Measurements from ENCODE around the gene ORMDL1.
A peak's percentile ranks its signal among the peaks of the same experiment; 100 is the strongest.
"Not testable (repeated sequence)": the region's sequence is repeated elsewhere in the genome, so short reads cannot be mapped to it uniquely, and the experiment has no call there.

Gene ORMDL1

GRCh38 chr2:189763908-189764661 lies 20.1 kb downstream of the ORMDL1 start (continued):
- TF ChIP-seq ZFP3 (CRISPR knock-in tag; IDR thresholded peaks at IDR 0.05) (no peak), ZNF8 (CRISPR knock-in tag; IDR thresholded peaks at IDR 0.05) (no peak), ZNF565 (CRISPR knock-in tag; conservative IDR thresholded peaks at IDR 0.05; ENCODE audit: low read depth) (no peak), ZFP30 (CRISPR knock-in tag; IDR thresholded peaks at IDR 0.05) (no peak), BACH2 (CRISPR knock-in tag; IDR thresholded peaks at IDR 0.05; ENCODE audit: borderline replicate concordance) (no peak)

DNA sequence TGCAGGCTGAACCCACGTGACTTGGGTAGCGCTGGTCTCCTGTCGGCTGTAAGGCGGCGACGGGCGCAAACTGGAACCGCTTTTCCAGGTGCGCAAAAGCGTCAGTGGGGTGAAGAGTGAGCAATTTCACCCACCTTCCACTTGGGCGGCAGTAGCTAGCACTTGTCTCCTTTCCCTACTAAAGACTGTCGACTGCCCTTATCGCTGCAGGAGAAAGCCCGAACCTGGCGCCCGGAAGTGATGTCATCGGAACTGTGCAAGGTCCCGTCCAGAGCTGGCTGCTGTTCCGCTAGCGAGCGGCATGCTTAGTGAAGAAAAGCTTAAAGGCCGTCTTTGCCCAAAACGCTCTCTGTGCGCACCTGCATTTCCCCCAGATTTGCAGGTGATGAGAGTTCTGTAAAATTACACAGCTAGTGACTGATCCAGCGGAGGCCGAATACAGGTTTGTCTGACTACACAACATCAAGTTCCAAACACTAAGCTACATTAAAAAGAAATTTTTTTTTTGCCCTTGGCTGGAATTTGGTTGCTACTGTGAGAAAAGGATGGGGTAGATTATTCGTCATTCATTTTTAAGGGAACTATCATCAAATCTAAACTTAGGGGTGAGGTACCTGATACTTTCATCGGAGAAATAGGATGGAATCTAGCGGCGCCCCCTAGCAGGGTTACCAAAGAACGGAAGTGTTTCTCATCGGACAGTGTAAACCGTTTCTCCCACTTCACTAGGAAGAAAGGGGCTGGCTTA lies 21.4 kb downstream of the ORMDL1 start, which contains the start of gene OSGEPL1:
TSS of gene OSGEPL1 (minus strand) at position 242 of the 748 bp plus-strand sequence. CDS start 1,152 bp downstream, outside the sequence.
- TF ChIP-seq TSHZ2 (CRISPR knock-in tag; IDR thresholded peaks at IDR 0.05): 0 out of 2 replicates have a peak, but pooled peaks have one; percentile 14
- TF ChIP-seq TCF4 (CRISPR knock-in tag; IDR thresholded peaks at IDR 0.05; ENCODE audit: borderline replicate concordance): no peak
- TF ChIP-seq CREB5 (CRISPR knock-in tag; IDR thresholded peaks at IDR 0.05; ENCODE audit: low read depth): peak; percentile 8; the same call in 1 of the 2 replicates
- peak; percentile 96 for ATAC-seq

DNA sequence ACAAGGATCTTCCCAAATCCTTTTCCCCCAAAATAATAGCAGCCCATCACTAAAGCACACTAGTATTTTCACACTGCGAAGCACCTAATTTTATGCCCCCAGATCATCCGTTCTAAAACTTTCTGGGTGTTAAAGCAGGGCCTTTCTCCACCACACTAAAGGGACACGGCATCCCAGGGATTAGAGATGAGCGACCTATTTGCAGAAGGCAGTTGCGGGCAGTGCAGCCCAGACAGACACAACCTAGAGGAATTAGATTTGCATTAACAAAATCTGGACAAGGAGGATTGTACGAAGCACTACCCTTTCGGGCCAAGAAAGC lies 21.9 kb downstream of the ORMDL1 start:
- TF ChIP-seq ZFP30 (CRISPR knock-in tag; IDR thresholded peaks at IDR 0.05) (no peak), ZNF565 (CRISPR knock-in tag; conservative IDR thresholded peaks at IDR 0.05; ENCODE audit: low read depth) (no peak), OSR1 (CRISPR knock-in tag; IDR thresholded peaks at IDR 0.05) (no peak), PPARA (CRISPR knock-in tag; IDR thresholded peaks at IDR 0.05; ENCODE audit: borderline replicate concordance) (no peak), GLIS3 (CRISPR knock-in tag; IDR thresholded peaks at IDR 0.05) (no peak), BACH2 (CRISPR knock-in tag; IDR thresholded peaks at IDR 0.05; ENCODE audit: borderline replicate concordance) (no peak), ZNF70 (CRISPR knock-in tag; IDR thresholded peaks at IDR 0.05) (no peak), ZFP3 (CRISPR knock-in tag; IDR thresholded peaks at IDR 0.05) (no peak), CSDC2 (CRISPR knock-in tag; IDR thresholded peaks at IDR 0.05) (no peak), SNAI2 (CRISPR knock-in tag; IDR thresholded peaks at IDR 0.05) (no peak), ZNF8 (CRISPR knock-in tag; IDR thresholded peaks at IDR 0.05) (no peak), TOX (CRISPR knock-in tag; IDR thresholded peaks at IDR 0.05; ENCODE audit: borderline replicate concordance) (no peak)
- TF ChIP-seq, protein P1, sequence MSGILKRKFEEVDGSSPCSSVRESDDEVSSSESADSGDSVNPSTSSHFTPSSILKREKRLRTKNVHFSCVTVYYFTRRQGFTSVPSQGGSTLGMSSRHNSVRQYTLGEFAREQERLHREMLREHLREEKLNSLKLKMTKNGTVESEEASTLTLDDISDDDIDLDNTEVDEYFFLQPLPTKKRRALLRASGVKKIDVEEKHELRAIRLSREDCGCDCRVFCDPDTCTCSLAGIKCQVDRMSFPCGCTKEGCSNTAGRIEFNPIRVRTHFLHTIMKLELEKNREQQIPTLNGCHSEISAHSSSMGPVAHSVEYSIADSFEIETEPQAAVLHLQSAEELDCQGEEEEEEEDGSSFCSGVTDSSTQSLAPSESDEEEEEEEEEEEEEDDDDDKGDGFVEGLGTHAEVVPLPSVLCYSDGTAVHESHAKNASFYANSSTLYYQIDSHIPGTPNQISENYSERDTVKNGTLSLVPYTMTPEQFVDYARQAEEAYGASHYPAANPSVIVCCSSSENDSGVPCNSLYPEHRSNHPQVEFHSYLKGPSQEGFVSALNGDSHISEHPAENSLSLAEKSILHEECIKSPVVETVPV (CRISPR knock-in tag; IDR thresholded peaks at IDR 0.05): no peak
- TF ChIP-seq, protein P2, sequence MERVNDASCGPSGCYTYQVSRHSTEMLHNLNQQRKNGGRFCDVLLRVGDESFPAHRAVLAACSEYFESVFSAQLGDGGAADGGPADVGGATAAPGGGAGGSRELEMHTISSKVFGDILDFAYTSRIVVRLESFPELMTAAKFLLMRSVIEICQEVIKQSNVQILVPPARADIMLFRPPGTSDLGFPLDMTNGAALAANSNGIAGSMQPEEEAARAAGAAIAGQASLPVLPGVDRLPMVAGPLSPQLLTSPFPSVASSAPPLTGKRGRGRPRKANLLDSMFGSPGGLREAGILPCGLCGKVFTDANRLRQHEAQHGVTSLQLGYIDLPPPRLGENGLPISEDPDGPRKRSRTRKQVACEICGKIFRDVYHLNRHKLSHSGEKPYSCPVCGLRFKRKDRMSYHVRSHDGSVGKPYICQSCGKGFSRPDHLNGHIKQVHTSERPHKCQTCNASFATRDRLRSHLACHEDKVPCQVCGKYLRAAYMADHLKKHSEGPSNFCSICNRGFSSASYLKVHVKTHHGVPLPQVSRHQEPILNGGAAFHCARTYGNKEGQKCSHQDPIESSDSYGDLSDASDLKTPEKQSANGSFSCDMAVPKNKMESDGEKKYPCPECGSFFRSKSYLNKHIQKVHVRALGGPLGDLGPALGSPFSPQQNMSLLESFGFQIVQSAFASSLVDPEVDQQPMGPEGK (CRISPR knock-in tag; IDR thresholded peaks at IDR 0.05; ENCODE audit: borderline replicate concordance): no peak
- TF ChIP-seq, protein P3, sequence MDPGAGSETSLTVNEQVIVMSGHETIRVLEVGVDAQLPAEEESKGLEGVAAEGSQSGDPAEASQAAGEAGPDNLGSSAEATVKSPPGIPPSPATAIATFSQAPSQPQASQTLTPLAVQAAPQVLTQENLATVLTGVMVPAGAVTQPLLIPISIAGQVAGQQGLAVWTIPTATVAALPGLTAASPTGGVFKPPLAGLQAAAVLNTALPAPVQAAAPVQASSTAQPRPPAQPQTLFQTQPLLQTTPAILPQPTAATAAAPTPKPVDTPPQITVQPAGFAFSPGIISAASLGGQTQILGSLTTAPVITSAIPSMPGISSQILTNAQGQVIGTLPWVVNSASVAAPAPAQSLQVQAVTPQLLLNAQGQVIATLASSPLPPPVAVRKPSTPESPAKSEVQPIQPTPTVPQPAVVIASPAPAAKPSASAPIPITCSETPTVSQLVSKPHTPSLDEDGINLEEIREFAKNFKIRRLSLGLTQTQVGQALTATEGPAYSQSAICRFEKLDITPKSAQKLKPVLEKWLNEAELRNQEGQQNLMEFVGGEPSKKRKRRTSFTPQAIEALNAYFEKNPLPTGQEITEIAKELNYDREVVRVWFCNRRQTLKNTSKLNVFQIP (CRISPR knock-in tag; IDR thresholded peaks at IDR 0.05; ENCODE audit: borderline replicate concordance, low read depth): no peak
- no peak for ATAC-seq

- not testable (repeated sequence) for ATAC-seq
Observed at GRCh38 chr2:189760154-189760553, 24.0 kb downstream of the ORMDL1 start.

Data from SK-N-SH treated with all-trans-retinoic acid at 6 μM for 48 hours (cell line).